ENCODE data around the gene FN1.

The FN1 gene

DNA sequence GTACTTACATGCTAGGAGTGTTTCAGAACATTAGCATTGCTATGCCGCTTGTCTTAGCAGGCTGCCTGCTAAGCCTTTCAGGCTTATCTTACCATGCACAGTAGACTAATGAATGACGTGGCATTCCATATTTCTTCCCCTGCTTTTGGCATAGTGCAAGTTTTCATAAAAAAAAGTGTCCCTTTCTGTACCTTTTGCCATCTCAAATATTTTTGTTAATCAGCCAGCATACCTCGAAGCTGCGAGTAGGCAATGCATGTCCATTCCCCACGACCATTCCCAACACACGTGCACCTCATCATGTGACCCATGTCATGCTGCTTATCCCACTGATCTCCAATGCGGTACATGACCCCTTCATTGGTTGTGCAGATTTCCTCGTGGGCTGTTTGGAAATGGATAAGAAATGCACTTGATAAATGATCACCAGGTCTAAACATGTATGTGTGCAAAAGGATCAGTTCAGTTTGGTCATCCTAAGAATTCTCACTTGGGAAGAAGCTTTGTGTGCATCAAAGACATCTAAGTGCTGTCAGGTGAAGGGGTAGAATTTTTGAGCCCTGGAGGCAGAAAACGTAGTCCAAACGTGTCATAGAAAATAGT lies 13.9 kb downstream of the FN1 start:
- no peak overlapping the region for H3K4me3 Mint-ChIP-seq
- no peak for DNase-seq
- no peaks in the 10 kb centered on the region for H3K9me3 Mint-ChIP-seq
- H3K27me3 Mint-ChIP-seq, result peaks cover 22% of the 10 kb centered on the region
- H3K4me1 Mint-ChIP-seq, result no peaks in the 10 kb centered on the region
- H3K36me3 Mint-ChIP-seq, result no peaks in the 10 kb centered on the region
- H3K27ac Mint-ChIP-seq, result no peak overlapping the region
- CTCF ChIA-PET, result interaction anchor here (1.1 kb wide), 1 partner anchor 15 kb away, joined by 3 read pairs; no protein-coding TSS in a partner anchor

DNA sequence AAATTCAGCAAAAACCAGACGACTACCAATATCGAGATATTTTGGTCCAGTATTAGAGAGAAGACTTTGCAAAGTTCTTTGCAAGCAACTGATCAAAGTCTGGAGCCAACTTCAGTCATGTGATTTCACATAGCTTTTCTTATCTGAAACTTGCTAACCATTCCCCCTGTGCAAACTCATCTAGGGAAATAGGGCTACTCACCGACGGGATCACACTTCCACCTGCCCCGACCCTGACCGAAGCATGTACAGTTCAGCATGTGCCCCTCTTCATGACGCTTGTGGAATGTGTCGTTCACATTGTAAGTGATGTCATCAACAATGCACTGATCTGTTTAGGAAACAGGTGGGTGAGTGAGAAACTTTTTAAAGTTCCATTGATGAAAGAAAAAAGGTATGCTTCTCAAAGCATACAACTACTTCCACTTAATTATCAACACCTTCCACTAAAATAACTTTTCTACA lies 15.4 kb downstream of the FN1 start:
- CTCF ChIA-PET, result no interaction called here
- H3K36me3 Mint-ChIP-seq, result no peaks in the 10 kb centered on the region
- H3K4me1 Mint-ChIP-seq, result no peaks in the 10 kb centered on the region
- H3K27ac Mint-ChIP-seq, result no peak overlapping the region
- H3K9me3 Mint-ChIP-seq, result no peaks in the 10 kb centered on the region
- H3K4me3 Mint-ChIP-seq, result no peak overlapping the region
- H3K27me3 Mint-ChIP-seq, result peaks cover 18% of the 10 kb centered on the region
- DNase-seq, result no peak

DNA sequence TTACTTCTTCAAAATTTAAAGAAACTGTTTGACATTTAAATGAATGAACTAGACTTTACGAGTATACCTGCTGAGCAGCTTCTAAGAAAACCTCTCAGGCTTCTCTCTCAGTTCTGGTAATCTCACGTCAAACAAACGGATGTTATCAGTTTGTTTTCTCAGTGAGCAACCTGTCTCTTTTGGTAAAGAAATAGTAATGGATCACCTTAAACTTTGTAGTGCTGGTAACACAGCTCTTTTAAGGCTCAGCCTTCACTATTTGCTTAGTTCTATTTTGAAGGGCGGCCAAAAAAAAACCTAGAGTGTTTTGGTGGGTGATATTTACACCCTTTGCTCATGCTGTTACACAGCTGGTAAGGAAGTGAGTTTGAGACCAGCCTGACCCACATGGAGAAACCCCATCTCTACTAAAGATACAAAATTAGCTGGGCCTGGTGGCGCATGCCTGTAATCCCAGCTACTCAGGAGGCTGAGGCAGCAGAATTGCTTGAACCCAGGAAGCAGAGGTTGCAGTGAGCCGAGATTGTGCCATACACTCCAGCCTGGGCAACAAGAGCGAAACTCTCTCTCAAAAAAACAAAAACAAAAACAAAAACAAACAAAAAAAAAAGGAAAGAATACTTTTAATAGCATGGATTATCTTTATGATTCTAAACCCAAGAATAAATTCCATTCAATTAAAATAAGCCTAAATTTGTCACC lies 15.9 kb downstream of the FN1 start:
- H3K27me3 Mint-ChIP-seq, result peaks cover 14% of the 10 kb centered on the region
- no peak for DNase-seq
- H3K4me3 Mint-ChIP-seq, result no peak overlapping the region
- no peaks in the 10 kb centered on the region for H3K9me3 Mint-ChIP-seq
- no peaks in the 10 kb centered on the region for H3K4me1 Mint-ChIP-seq
- no peaks in the 10 kb centered on the region for H3K36me3 Mint-ChIP-seq
- CTCF ChIA-PET, result no interaction called here
- no peak overlapping the region for H3K27ac Mint-ChIP-seq

DNA sequence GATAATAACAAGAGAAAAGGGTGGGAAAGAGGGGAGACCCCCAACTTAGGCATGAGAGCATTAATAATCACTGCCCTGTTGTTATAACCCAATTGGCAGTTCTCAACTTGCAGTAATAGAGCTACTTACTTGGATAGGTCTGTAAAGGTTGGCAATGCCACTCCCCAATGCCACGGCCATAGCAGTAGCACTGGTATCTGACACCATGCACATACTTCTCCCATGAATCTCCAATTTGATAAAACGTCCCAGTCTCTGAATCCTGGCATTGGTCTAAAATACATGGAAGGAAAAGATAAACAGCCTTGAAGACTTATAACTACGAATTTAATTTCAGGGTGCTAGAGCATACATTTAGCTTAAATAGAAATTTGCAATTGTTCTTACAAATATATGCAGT lies 16.8 kb downstream of the FN1 start:
- Mint-ChIP-seq H3K4me1 (no peaks in the 10 kb centered on the region), H3K36me3 (no peaks in the 10 kb centered on the region), H3K4me3 (no peak overlapping the region), H3K27me3 (peaks cover 17% of the 10 kb centered on the region), H3K27ac (no peak overlapping the region), H3K9me3 (no peaks in the 10 kb centered on the region)
- DNase-seq, result no peak
- CTCF ChIA-PET, result interaction anchor here (1.1 kb wide), 1 partner anchor 33 kb away, joined by 3 read pairs; no protein-coding TSS in a partner anchor

DNA sequence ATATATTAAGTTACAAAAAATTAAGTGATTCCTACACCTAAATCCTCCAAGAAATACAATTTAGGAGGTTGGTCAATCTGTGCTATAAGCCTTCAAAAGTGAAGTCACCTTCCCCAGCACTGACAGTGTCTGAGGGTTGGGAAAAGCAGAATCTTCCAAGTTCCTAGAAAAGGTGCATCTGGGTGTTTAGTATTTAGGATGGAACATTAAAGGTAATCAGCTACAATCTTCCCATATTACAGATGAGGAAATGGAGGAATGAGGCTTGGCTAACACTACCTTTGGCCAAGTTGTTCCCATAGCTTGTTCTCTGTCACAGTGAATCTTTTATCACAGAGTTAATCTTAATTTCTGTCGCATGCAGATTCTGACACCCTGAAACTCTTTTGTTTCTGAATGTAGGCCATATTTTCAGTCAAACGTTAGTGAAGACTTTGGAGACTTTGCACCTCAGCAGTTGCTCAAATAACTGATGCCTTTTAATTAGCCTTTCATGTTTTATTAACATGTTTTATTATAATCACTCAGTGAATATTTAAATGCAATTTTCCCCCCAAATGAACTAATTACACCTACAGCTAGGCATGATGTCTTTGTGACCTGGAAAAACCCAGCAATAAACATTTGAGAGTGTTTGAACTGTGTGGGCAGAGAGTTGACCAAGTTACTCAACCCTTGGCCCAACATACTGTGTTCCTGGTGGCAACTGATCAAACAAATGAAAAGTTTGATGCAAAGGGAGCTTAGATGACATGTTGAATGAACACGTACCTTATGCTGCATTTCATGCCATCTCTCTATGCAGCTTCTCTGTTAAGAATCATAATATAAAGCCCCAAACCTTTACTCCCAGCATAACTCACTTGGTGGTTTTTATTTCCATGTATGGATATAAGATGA lies 17.6 kb downstream of the FN1 start:
- DNase-seq, result no peak
- H3K27me3 Mint-ChIP-seq, result peaks cover 16% of the 10 kb centered on the region

DNA sequence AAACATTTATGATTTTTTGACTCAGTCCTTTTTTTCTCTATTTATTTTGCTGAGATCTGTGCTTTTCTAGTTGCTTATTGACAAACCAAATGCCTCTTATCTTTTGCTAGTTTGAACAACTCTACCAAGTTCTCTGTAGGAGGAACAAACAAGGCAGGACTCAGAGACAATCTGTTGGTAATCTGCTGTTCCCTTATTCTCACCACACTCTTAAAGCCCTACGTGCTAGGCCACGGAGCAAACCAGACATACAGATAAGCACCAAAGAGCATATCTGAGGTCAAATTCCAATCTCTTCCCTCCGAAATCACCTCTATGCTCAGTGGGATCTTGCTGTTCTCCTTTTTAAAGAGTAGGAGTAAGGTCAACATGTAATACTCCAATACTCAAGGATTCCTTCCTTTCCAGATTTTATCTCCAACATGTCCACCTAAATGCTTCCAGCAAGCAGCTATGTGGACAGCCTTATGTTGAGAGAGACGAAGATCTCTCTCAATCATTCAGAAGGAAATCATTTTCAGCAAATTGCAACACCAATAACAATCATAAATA lies 18.4 kb downstream of the FN1 start:
- Mint-ChIP-seq H3K4me1 (no peaks in the 10 kb centered on the region), H3K27ac (no peak overlapping the region), H3K9me3 (no peaks in the 10 kb centered on the region), H3K4me3 (no peak overlapping the region), H3K36me3 (no peaks in the 10 kb centered on the region), H3K27me3 (peaks cover 14% of the 10 kb centered on the region)
- CTCF ChIA-PET, result no interaction called here
- no peak for DNase-seq

More for the DNA sequence above, 17.6 kb downstream of the FN1 start:
- no peaks in the 10 kb centered on the region for H3K4me1 Mint-ChIP-seq
- CTCF ChIA-PET, result interaction anchor here (1.1 kb wide), 1 partner anchor 34 kb away, joined by 3 read pairs; no protein-coding TSS in a partner anchor
- no peaks in the 10 kb centered on the region for H3K9me3 Mint-ChIP-seq
- no peak overlapping the region for H3K27ac Mint-ChIP-seq
- H3K4me3 Mint-ChIP-seq, result no peak overlapping the region
- no peaks in the 10 kb centered on the region for H3K36me3 Mint-ChIP-seq

DNA sequence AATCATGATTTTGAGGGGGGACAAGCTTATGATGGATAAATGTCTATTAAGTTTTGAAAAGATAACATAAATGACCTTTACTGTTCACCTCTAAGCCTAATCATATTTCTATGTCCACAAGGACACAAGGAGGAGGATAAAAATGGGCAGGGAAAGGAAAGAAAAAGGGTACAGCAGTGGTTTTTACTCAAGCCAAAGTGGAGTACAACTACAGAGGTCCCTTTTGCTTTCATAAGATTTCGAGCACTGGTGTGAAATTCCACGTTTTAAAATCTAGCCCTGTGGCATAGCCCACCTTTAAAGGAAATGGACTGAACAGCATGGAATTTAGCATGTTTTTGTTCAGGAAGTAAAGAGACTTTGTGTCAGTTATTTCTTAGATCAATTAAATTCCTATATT lies 19.2 kb downstream of the FN1 start:
- Mint-ChIP-seq H3K4me1 (no peaks in the 10 kb centered on the region), H3K27ac (no peak overlapping the region), H3K27me3 (peaks cover 17% of the 10 kb centered on the region), H3K9me3 (no peaks in the 10 kb centered on the region), H3K4me3 (no peak overlapping the region), H3K36me3 (no peaks in the 10 kb centered on the region)
- DNase-seq, result no peak
- CTCF ChIA-PET, result no interaction called here

DNA sequence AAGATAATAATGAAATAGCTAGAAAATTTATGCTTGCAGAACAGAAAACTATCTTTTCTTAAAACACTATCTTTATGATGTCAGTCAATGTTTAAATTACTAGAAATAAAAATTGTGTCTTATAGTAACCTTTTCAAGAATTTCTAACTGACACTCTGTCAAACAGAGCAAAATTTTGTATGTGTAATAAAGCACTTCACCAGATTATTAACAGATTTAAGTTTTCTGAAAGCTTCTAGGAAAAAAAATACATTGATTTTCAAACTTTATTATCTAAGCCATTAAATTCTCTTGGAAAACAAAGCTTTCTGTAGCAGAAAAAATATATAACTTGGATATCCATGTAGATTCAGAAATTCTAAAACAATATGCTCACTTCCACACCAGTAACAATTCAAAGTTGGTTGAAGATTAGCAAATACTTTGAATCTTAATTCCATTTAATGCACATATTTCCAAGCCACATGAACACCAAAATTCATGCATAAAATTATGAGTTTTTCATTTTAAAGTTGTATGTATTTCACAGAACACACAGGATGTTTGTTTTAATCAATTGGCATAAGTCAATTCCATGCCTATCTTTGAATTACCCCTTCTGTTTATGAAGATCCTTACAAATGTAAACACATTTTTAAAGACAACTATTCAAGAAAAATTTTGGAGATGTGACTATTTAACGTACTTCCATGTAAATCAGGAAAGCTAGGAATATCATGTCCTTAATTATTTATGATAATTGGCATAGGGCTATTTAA lies 19.9 kb downstream of the FN1 start:
- H3K27ac Mint-ChIP-seq, result no peak overlapping the region
- H3K27me3 Mint-ChIP-seq, result peaks cover 17% of the 10 kb centered on the region
- no peaks in the 10 kb centered on the region for H3K9me3 Mint-ChIP-seq
- no peak for DNase-seq
- H3K4me3 Mint-ChIP-seq, result no peak overlapping the region
- CTCF ChIA-PET, result interaction anchor here (0.5 kb wide), 1 partner anchor 23 kb away, joined by 3 read pairs; no protein-coding TSS in a partner anchor
- H3K36me3 Mint-ChIP-seq, result no peaks in the 10 kb centered on the region
- no peaks in the 10 kb centered on the region for H3K4me1 Mint-ChIP-seq

DNA sequence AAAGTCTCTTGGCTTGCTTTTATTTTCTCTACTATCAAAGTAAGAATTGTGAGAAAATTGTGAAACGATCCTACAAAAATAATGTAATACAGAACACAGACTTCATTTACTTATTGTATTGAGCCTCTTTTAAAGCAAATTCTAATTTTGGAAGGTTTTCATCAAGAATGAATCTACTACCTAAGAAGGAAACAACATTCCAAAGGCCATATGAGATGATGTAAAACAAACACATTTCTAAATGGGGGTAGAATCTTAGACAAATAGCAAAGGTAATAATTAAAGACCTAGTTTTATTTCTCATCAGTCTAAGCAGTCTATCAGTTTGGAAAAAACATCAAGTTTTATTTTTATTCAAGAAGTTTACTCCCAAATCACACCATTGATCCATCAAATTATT lies 20.6 kb downstream of the FN1 start:
- Mint-ChIP-seq H3K9me3 (no peaks in the 10 kb centered on the region), H3K36me3 (no peaks in the 10 kb centered on the region), H3K27ac (no peak overlapping the region), H3K27me3 (peaks cover 15% of the 10 kb centered on the region), H3K4me1 (no peaks in the 10 kb centered on the region), H3K4me3 (no peak overlapping the region)
- DNase-seq, result no peak
- CTCF ChIA-PET, result no interaction called here

DNA sequence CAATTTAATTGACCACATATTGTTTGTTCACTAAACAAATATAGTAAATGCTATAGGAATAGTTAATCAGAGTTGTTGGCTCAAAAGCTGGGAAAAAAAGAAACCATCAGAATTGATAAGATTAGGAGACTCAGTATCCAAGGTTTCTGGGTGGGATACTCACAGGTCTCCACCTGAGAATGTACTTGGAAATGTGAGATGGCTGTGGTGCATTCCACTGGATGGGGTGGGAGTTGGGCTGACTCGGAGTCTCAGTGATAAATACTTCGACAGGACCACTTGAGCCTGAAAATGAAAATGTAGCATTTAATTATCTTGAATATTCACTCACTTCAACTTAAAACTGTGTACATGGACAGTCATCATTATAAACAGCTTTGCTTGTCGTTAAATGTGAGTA lies 21.2 kb downstream of the FN1 start:
- H3K36me3 Mint-ChIP-seq, result no peaks in the 10 kb centered on the region
- H3K27me3 Mint-ChIP-seq, result peaks cover 14% of the 10 kb centered on the region
- no peak for DNase-seq
- no peak overlapping the region for H3K4me3 Mint-ChIP-seq
- H3K27ac Mint-ChIP-seq, result no peak overlapping the region
- no peaks in the 10 kb centered on the region for H3K9me3 Mint-ChIP-seq
- CTCF ChIA-PET, result no interaction called here
- H3K4me1 Mint-ChIP-seq, result no peaks in the 10 kb centered on the region

DNA sequence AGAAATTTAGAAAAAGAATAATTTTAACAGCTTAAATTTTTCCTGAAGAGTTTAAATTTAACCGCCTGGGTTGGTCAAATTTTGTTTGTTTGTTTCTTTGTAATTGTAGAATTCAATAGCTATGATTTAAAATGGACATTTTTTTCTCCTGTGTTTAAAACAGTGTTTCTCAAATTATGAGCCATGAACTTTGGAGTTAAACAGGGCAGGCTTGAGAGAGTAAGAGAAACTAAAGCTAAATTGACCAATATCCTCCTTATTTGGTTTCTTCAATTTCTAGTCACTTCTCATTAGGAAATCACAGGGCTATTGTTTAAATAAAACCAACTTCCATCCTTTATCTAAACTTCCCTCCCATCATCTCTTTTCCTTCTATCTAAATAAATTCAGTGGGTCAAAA lies 21.9 kb downstream of the FN1 start:
- Mint-ChIP-seq H3K36me3 (no peaks in the 10 kb centered on the region), H3K4me1 (no peaks in the 10 kb centered on the region), H3K27ac (no peak overlapping the region), H3K9me3 (no peaks in the 10 kb centered on the region), H3K27me3 (peaks cover 20% of the 10 kb centered on the region), H3K4me3 (no peak overlapping the region)
- CTCF ChIA-PET, result no interaction called here
- no peak for DNase-seq

DNA sequence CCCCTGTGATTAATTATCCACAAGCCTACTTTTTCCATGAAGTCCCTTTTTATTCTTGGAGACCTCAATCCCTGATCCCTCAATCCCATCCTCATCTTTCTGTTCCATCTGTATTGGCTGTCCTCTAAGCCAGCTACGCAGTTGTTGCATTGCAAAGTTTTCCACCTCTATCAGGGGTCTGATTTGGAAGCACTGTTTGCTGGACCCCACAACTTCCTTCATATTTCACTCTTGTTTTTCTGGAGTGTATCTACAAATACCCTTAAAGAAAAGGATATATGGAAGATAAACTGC lies 22.4 kb downstream of the FN1 start:
- Mint-ChIP-seq H3K4me3 (no peak overlapping the region), H3K36me3 (no peaks in the 10 kb centered on the region), H3K27ac (no peak overlapping the region), H3K9me3 (no peaks in the 10 kb centered on the region), H3K27me3 (peaks cover 20% of the 10 kb centered on the region), H3K4me1 (no peaks in the 10 kb centered on the region)
- DNase-seq, result no peak
- CTCF ChIA-PET, result no interaction called here

DNA sequence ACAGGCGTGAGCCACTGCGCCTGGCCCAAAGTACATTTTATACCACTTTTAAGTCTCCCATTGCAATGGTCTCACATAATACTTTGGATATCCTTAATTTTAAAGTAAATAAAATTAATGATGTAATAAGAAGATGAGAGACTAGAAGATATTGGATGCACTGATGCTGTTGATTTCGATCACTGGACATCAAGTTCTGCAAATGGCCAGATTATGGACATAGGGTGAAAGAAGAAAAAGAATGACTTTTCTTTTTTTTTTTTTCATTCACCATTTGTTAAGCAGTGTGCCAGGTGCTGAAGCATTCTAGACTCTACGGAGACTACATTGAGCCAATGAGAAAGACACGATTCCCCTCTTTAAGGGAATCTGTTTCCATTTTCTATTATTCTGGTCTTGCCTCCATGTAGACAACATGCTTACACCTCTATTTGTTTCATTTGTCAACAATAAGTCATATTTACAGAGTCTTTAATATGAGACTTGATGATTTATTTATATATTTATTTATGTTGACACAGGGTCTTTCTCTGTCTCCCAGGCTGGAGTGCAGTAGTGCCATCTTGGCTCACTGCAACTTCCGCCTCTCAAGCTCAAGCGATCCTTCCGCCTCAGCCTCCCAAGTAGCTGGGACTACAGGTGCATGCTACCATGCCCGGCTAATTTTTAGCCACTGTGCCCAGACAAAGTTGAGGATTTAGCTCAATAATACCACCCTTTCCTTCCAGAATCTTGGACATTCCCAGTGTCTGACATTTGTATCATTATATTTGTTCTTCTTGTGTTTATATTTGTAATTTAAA lies 23.7 kb downstream of the FN1 start:
- Mint-ChIP-seq H3K4me1 (no peaks in the 10 kb centered on the region), H3K27me3 (peaks cover 15% of the 10 kb centered on the region), H3K36me3 (no peaks in the 10 kb centered on the region), H3K9me3 (no peaks in the 10 kb centered on the region), H3K27ac (no peak overlapping the region), H3K4me3 (no peak overlapping the region)
- CTCF ChIA-PET, result no interaction called here
- no peak for DNase-seq

Measured in activated naive CD4-positive, alpha-beta T cell treated with anti-CD3 and anti-CD28 coated beads, Interleukin-2, amount 10 ng/mL, durations not matched to agents 7 days and 5 days (primary cell).